K562 (cell line): Measurements from ENCODE around the gene C2. TPM values are rescaled to one million over a fixed set of nuclear protein-coding genes. Genes with fewer than 3 reads are reported as not detected.
A peak's percentile ranks its signal among the peaks of the same experiment; 100 is the strongest.

Source experiments
- CEBPZ ChIP-seq: fragments of 150-350 bp; IDR thresholded peaks from 2 replicates; pipeline ENCODE4 v1.6.1; 2014; ENCODE audit warnings: low read depth, mild to moderate bottlenecking, low read length, borderline replicate concordance
- ELF1 ChIP-seq: fragments of 200-800 bp; sonication (Bioruptor generic); IDR thresholded peaks from 2 replicates; pipeline ENCODE4 v1.6.1; 2016; ENCODE audit warnings: missing genetic modification characterization, missing compliant biosample characterization
- ERF ChIP-seq: fragments of 450-650 bp; formaldehyde crosslinking; IDR thresholded peaks from 2 replicates; pipeline ENCODE4 v1.4.0; 2020; ENCODE audit warnings: mild to moderate bottlenecking, mixed read lengths
- FOXM1 ChIP-seq, 2 experiments: fragments of 450-650 bp in 1 of 2; sonication (generic) in 1 of 2; formaldehyde crosslinking in 1 of 2; IDR thresholded peaks; 2 replicates each; pipeline versions ENCODE4 v1.6.1 to v1.9.0; 2017 to 2022; ENCODE audit warnings: low read depth in 2 of 2, mild to moderate bottlenecking in 2 of 2, missing genetic modification reagents in 1 of 2, moderate library complexity in 1 of 2
- LCOR ChIP-seq: sonication (generic); formaldehyde crosslinking; IDR thresholded peaks from 2 replicates; pipeline ENCODE4 v1.8.0; 2022; ENCODE audit warnings: mild to moderate bottlenecking, missing genetic modification reagents
- MEIS2 ChIP-seq: fragments of 450-650 bp; IDR thresholded peaks from 2 replicates; pipeline ENCODE4 v1.6.1; 2014; ENCODE audit warnings: mild to moderate bottlenecking; ENCODE audit not compliant: partially characterized antibody
- NR4A1 ChIP-seq, 2 experiments: fragments of 250-450 bp in 1 of 2; fragments of 450-650 bp in 1 of 2; sonication (Bioruptor Pico) in 1 of 2; IDR thresholded peaks; 2 replicates each; pipeline versions ENCODE4 v1.4.0 to v1.6.1; 2016 to 2020; ENCODE audit warnings: mild to moderate bottlenecking in 2 of 2, missing compliant biosample characterization in 1 of 2, missing genetic modification characterization in 1 of 2, moderate library complexity in 1 of 2
- PCBP1 ChIP-seq: fragments of 200-400 bp; formaldehyde crosslinking; IDR thresholded peaks from 2 replicates; pipeline ENCODE4 v1.6.1; 2018; ENCODE audit warnings: mild to moderate bottlenecking, low read depth, low read length; ENCODE audit not compliant: poor library complexity, severe bottlenecking
- RBM15 ChIP-seq: fragments of 200-400 bp; formaldehyde crosslinking; IDR thresholded peaks from 2 replicates; pipeline ENCODE4 v1.6.1; 2018; ENCODE audit warnings: mild to moderate bottlenecking, low read length, moderate library complexity; ENCODE audit not compliant: insufficient read depth
- TBL1XR1 ChIP-seq, 2 experiments: IDR thresholded peaks; 2 replicates each; pipeline ENCODE4 v1.6.1; 2012; ENCODE audit warnings: improper control_type of control experiment in 2 of 2, low read length in 2 of 2, mild to moderate bottlenecking in 1 of 2
- VEZF1 ChIP-seq: fragments of 200-800 bp; sonication (Bioruptor generic); IDR thresholded peaks from 2 replicates; pipeline ENCODE4 v1.6.1; 2017; ENCODE audit warnings: missing genetic modification characterization, missing compliant biosample characterization
- ZBTB8A ChIP-seq: fragments of 450-650 bp; IDR thresholded peaks from 2 replicates; pipeline ENCODE4 v1.6.1; 2018; ENCODE audit warnings: mild to moderate bottlenecking, moderate library complexity; ENCODE audit not compliant: partially characterized antibody
- polyA plus RNA-seq, 8 experiments: library from polyadenylated mRNA; depleted of rRNA in 4 of 8; stranded (reverse) in 5 of 8; unstranded in 3 of 8; fragments of >200 nt; fragmentation: Nextera tagmentation in 2 of 8; fragmentation: Illumina TruSeq in 1 of 8; extraction: Ambion mirVana in 2 of 8; extraction: Trizol in 1 of 8; gene quantifications; 2 replicates each; pipeline versions ENCODE4 v1.2.1 to v1.2.3, GENCODE V29; 2011 to 2014; ENCODE audit warnings: inconsistent platforms in 1 of 8, missing spikeins in 1 of 8
- total RNA-seq, 7 experiments: library from RNA; depleted of rRNA in 6 of 7; stranded (reverse); fragments of >200 nt in 6 of 7; fragmentation: Illumina TruSeq in 2 of 7; extraction: Trizol in 2 of 7; gene quantifications; 2 replicates each; pipeline versions ENCODE4 v1.2.1 to v1.2.3, GENCODE V29; 2011 to 2021; ENCODE audit warnings: low replicate concordance in 1 of 7
- TF ChIP-seq, protein P1 (sequence below): IDR thresholded peaks from 3 replicates; pipeline ENCODE4 v1.6.1; 2011; ENCODE audit warnings: borderline replicate concordance, mild to moderate bottlenecking, moderate library complexity; ENCODE audit not compliant: insufficient read length; ENCODE audit errors: extremely low read depth
- TF ChIP-seq, protein P2 (sequence below): fragments of 250-450 bp; sonication (Bioruptor Pico); IDR thresholded peaks from 2 replicates; pipeline ENCODE4 v1.8.0; 2022; ENCODE audit warnings: inconsistent platforms, mild to moderate bottlenecking, moderate library complexity, borderline replicate concordance
- TF ChIP-seq, protein P3 (sequence below), 2 experiments: IDR thresholded peaks; 2 replicates each; pipeline ENCODE4 v1.6.1; 2011; ENCODE audit warnings: borderline replicate concordance in 1 of 2, control low read depth in 1 of 2, low read depth in 1 of 2, low read length in 1 of 2, mild to moderate bottlenecking in 1 of 2, mixed read lengths in 1 of 2, moderate library complexity in 1 of 2; ENCODE audit not compliant: insufficient read depth in 1 of 2, insufficient read length in 1 of 2, poor library complexity in 1 of 2, severe bottlenecking in 1 of 2; ENCODE audit errors: extremely low read depth in 1 of 2

The C2 gene
- total and polyA plus RNA-seq, 9 of the 15 experiments (the other 6 are each of a cell fraction or from before 2014, with no cell fraction given): 0.05 to 1.1 (median 0.39) TPM; not detected in 1

GRCh38 chr6:31900917-31901414 is 26.6 kb upstream of the C2 start (continued):
- TF ChIP-seq, protein P1, sequence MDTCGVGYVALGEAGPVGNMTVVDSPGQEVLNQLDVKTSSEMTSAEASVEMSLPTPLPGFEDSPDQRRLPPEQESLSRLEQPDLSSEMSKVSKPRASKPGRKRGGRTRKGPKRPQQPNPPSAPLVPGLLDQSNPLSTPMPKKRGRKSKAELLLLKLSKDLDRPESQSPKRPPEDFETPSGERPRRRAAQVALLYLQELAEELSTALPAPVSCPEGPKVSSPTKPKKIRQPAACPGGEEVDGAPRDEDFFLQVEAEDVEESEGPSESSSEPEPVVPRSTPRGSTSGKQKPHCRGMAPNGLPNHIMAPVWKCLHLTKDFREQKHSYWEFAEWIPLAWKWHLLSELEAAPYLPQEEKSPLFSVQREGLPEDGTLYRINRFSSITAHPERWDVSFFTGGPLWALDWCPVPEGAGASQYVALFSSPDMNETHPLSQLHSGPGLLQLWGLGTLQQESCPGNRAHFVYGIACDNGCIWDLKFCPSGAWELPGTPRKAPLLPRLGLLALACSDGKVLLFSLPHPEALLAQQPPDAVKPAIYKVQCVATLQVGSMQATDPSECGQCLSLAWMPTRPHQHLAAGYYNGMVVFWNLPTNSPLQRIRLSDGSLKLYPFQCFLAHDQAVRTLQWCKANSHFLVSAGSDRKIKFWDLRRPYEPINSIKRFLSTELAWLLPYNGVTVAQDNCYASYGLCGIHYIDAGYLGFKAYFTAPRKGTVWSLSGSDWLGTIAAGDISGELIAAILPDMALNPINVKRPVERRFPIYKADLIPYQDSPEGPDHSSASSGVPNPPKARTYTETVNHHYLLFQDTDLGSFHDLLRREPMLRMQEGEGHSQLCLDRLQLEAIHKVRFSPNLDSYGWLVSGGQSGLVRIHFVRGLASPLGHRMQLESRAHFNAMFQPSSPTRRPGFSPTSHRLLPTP: no peak
- TF ChIP-seq, protein P2, sequence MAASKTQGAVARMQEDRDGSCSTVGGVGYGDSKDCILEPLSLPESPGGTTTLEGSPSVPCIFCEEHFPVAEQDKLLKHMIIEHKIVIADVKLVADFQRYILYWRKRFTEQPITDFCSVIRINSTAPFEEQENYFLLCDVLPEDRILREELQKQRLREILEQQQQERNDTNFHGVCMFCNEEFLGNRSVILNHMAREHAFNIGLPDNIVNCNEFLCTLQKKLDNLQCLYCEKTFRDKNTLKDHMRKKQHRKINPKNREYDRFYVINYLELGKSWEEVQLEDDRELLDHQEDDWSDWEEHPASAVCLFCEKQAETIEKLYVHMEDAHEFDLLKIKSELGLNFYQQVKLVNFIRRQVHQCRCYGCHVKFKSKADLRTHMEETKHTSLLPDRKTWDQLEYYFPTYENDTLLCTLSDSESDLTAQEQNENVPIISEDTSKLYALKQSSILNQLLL (CRISPR knock-in tag): no peak
- no peak for TF ChIP-seq ZBTB8A
- TF ChIP-seq LCOR (CRISPR knock-in tag): no peak
- TF ChIP-seq ELF1: no peak
- TF ChIP-seq, protein P3, sequence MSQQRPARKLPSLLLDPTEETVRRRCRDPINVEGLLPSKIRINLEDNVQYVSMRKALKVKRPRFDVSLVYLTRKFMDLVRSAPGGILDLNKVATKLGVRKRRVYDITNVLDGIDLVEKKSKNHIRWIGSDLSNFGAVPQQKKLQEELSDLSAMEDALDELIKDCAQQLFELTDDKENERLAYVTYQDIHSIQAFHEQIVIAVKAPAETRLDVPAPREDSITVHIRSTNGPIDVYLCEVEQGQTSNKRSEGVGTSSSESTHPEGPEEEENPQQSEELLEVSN (IDR thresholded peaks at IDR 0.05; ENCODE audit: borderline replicate concordance in 1 of 2, extremely low read depth in 1 of 2, insufficient read depth in 1 of 2, insufficient read length in 1 of 2, low read depth in 1 of 2, low read length in 1 of 2, poor library complexity in 1 of 2, severe bottlenecking in 1 of 2): peak; percentile 60 to 71
- TF ChIP-seq RBM15: no peak
- no peak for TF ChIP-seq PCBP1
- TF ChIP-seq CEBPZ: no peak
- TF ChIP-seq ERF: no peak; the same call in 1 of the 2 replicates
- no peak for TF ChIP-seq TBL1XR1 (IDR thresholded peaks at IDR 0.05; ENCODE audit: low read length in 2 of 2)
- no peak for TF ChIP-seq MEIS2
- no peak for TF ChIP-seq FOXM1 (IDR thresholded peaks at IDR 0.05; ENCODE audit: low read depth)
- TF ChIP-seq FOXM1 (CRISPR knock-in tag; IDR thresholded peaks at IDR 0.05; ENCODE audit: low read depth): no peak
- TF ChIP-seq VEZF1 (CRISPR knock-in tag): no peak
- TF ChIP-seq NR4A1 (CRISPR knock-in tag; IDR thresholded peaks at IDR 0.05): peak; percentile 52; the same call in 1 of the 2 replicates
- no peak for TF ChIP-seq NR4A1 (tag; IDR thresholded peaks at IDR 0.05)
